ENCODE results near the gene RUNX2.
"Not testable (repeated sequence)": the region's sequence is repeated elsewhere in the genome, so short reads cannot be mapped to it uniquely, and the experiment has no call there.

RUNX2 gene

GRCh38 chr6:45558858-45559257 is 230.7 kb downstream of the RUNX2 start:
- in situ Hi-C loops (cut with MboI; ENCODE audit: low pct_unique_long_range_greater_than_20kb, low sequenced_read_pairs): no loop called here
- no peak for DNase-seq

GRCh38 chr6:45560321-45560820 is 232.2 kb downstream of the RUNX2 start:
- DNase-seq; in situ Hi-C loops (cut with MboI; ENCODE audit: low pct_unique_long_range_greater_than_20kb, low sequenced_read_pairs): not testable (repeated sequence)

GRCh38 chr6:45562171-45562570 is 234.0 kb downstream of the RUNX2 start:
- DNase-seq: no peak
- in situ Hi-C loops (cut with MboI; ENCODE audit: low pct_unique_long_range_greater_than_20kb, low sequenced_read_pairs): no loop called here

- no peak for DNase-seq
- in situ Hi-C loops (cut with MboI; ENCODE audit: low pct_unique_long_range_greater_than_20kb, low sequenced_read_pairs): no loop called here
Measured at GRCh38 chr6:45563041-45563440, 234.9 kb downstream of the RUNX2 start.

DNA sequence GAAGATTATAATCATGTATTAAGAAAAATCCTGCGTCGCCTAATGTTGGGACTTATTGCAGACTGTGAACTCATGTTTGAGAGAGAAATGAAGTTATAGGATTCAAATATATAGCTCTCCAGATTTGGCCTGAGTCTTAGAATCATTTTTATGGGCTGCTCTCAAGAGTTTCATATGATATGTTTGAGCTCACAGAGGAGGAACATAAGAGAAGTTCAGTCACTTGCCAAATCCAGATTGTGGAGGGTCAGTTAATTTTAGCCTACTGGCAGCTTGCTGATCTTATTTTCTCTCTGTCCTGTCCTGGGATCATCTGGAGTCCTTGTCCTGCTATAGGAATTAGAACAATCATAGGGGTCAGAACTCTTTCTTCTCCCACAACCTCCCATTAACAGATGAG is 235.7 kb downstream of the RUNX2 start:
- in situ Hi-C loops (cut with MboI; ENCODE audit: low pct_unique_long_range_greater_than_20kb, low sequenced_read_pairs): no loop called here
- no peak for DNase-seq

DNA sequence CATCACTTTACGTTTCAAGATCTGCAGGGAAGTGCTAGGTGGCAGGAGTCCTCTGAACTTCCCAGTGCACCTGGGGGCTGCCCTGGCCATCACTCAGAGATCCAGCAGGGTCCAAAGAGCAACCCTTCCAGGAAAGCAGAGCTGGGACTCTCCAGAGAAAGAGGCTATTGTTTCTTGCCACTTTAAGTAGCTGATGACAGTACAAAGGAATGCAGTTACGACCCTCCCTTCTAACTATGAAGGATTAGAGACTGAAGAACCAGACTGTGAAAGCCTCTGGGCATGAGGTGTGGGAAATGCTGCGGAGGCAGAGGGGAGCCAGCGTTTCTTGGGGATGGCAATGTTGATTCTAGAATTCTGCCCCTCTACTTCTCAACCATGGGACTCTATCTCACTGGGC is 238.8 kb downstream of the RUNX2 start:
- no peak for DNase-seq
- in situ Hi-C loops (cut with MboI; ENCODE audit: low pct_unique_long_range_greater_than_20kb, low sequenced_read_pairs): no loop called here

GRCh38 chr6:45567879-45568278 is 239.7 kb downstream of the RUNX2 start:
- in situ Hi-C loops (cut with MboI; ENCODE audit: low pct_unique_long_range_greater_than_20kb, low sequenced_read_pairs): no loop called here
- no peak for DNase-seq

GRCh38 chr6:45568626-45569025 is 240.5 kb downstream of the RUNX2 start:
- in situ Hi-C loops (cut with MboI; ENCODE audit: low pct_unique_long_range_greater_than_20kb, low sequenced_read_pairs): no loop called here
- no peak for DNase-seq

DNA sequence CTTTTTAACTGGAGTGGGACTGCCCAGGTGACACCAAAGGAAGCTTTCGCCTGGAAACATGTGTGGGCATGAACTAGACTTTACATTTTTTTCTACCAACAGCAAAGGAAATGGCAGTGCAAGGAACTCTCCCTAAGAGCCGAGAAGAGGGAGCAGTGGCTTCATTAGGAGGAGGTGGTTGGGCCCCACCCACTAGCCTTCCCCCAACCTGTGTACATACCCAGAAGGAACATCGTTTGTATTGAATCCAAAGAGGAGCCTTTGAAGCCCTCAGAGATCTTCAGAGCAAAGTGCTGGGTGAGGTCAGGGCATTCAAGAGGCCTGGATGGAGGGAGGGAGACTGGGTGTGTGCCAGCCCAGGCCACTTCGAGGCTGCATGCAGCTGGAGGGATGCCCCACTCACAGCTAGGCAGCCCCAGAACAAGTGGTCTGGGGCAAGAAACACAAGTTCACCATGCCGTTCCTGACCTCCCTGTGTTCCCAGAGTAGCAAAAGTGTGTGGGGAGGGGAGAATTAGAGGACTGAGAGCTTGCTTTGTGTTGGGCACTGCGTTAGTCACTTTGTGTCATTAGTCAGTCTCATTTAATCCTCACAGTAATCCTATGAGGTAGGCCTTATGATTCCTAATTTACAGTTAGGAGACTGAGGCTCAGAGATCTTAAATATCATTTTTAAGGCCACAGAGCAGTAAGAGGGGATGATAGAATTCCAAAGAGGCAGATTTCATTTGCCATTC is 241.2 kb downstream of the RUNX2 start:
- no peak for DNase-seq
- in situ Hi-C loops (cut with MboI; ENCODE audit: low pct_unique_long_range_greater_than_20kb, low sequenced_read_pairs): no loop called here

GRCh38 chr6:45571159-45571558 is 243.0 kb downstream of the RUNX2 start:
- in situ Hi-C loops (cut with MboI; ENCODE audit: low pct_unique_long_range_greater_than_20kb, low sequenced_read_pairs): no loop called here

GRCh38 chr6:45572833-45573232 is 244.7 kb downstream of the RUNX2 start:
- in situ Hi-C loops (cut with MboI; ENCODE audit: low pct_unique_long_range_greater_than_20kb, low sequenced_read_pairs): no loop called here

More at GRCh38 chr6:45571159-45571558, 243.0 kb downstream of the RUNX2 start:
- no peak for DNase-seq

GRCh38 chr6:45574014-45574461 is 245.9 kb downstream of the RUNX2 start:
- in situ Hi-C loops (cut with MboI; ENCODE audit: low pct_unique_long_range_greater_than_20kb, low sequenced_read_pairs): no loop called here
- no peak for DNase-seq

More at GRCh38 chr6:45572833-45573232, 244.7 kb downstream of the RUNX2 start:
- DNase-seq: no peak

- in situ Hi-C loops (cut with MboI; ENCODE audit: low pct_unique_long_range_greater_than_20kb, low sequenced_read_pairs): no loop called here
- no peak for DNase-seq
Measured at GRCh38 chr6:45574885-45575284, 246.8 kb downstream of the RUNX2 start.

DNA sequence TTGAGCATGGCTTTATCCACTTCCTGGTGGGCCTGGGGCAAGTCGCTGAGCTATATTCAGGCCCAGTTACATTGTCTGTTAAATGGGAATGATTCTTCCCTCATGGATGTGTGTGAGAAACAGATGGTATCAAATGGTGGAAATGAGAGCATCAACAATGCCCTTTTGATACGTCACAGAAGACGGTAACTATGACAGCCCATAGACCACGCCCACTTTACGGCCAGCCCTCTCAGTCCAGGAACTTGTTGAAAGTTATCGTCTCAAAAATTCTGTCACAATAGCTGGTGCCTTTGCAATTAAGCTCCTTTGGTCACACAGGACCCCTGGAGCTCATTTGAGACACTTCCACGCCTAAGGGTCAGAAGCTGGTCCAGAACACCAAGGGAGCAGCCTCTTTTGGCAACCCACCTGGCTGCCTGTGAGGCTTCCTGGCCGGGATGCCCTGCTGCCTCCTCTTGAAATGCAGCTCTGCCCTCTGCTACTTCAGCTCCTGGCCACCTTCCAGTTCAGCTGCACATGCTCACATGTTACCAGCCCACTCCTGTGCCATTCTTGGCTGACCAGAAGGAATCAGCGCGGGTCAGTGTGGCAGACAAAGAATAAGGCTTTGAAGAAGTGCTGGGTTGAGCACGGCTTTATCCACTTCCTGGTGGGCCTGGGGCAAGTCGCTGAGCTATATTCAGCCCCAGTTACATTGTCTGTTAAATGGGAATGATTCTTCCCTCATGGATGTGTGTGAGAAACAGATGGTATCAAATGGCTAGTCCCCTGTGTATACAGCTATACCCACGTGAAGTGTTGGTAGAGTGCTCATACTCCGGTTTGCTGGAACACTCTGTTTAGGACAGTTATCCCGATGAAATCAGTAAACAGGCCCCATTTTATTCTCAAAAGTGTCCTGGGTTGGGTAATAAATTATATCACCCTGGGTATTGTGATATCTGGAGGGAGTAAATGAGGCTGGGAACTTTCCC is 248.8 kb downstream of the RUNX2 start:
- in situ Hi-C loops (cut with MboI; ENCODE audit: low pct_unique_long_range_greater_than_20kb, low sequenced_read_pairs): no loop called here
- DNase-seq: no peak

GRCh38 chr6:45577836-45578504 is 249.8 kb downstream of the RUNX2 start:
- in situ Hi-C loops (cut with MboI; ENCODE audit: low pct_unique_long_range_greater_than_20kb, low sequenced_read_pairs): no loop called here

GRCh38 chr6:45584127-45584526 is 256.0 kb downstream of the RUNX2 start:
- DNase-seq: no peak
- in situ Hi-C loops (cut with MboI; ENCODE audit: low pct_unique_long_range_greater_than_20kb, low sequenced_read_pairs): no loop called here

More at GRCh38 chr6:45577836-45578504, 249.8 kb downstream of the RUNX2 start:
- no peak for DNase-seq

DNA sequence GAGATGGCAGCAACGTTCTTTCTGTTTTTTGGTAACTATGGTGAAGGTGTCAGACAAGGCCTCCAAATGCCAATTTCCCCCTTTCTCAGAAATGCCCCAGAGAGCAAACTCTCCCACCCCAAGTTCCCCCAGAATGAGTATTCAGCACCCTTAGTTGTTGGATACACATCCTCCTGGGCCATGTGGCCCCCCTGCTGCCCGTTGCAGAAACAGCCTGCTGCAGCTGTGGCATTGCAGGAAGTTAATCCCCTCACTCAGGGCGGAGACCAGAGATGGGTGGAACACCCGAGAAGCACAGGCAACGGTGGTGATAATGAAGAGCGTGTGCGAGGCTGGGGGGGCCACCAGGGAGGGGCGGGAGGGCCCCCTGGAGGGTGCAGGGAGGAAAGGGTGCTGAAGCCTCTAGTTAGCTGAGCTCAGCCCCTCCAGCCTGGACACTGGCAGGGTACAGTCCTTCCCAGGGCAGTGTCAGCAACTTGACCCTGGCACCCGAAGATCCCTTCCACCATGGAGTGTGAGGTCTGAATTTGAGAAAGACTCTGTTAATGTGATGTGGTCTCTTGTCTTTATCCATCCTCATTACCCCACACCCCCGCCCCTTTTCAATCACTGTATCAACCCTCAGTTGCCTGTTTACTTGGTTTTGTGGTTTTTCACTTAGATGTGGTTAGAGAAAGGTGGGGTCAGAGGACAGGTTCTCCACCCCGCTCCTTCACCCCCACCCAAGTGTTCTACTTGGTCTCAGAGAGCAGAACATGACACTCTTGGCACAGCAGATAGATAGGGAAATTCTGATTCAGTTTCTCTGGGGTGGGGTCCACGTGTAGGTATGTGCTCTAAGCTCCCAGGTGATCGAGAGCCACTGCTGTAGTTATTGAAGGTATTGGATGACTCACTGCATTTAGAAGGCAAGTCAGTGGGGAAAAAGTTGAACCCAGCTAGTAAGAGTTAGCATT is 258.4 kb downstream of the RUNX2 start:
- peak; percentile 14 for DNase-seq
- in situ Hi-C loops (cut with MboI; ENCODE audit: low pct_unique_long_range_greater_than_20kb, low sequenced_read_pairs): no loop called here
